ENCODE results near the gene CYP4B1. TPM values are rescaled to one million over a fixed set of nuclear protein-coding genes. Genes with fewer than 3 reads are reported as not detected.

The CYP4B1 gene
- total RNA-seq, 2 experiments from 2014 or later = not detected

GRCh38 chr1:46790446-46791101, 8.3 kb upstream of the CYP4B1 start:
- Histone ChIP-seq H3K9me3 (ENCODE audit: control insufficient read depth in 1 of 2, insufficient read depth in 1 of 2, low read length in 2 of 2) (no peaks in the 10 kb centered on the region), H3K4me1 (ENCODE audit: insufficient read depth, low read length) (no peaks in the 10 kb centered on the region), H3K36me3 (ENCODE audit: insufficient read depth, low read length) (no peaks in the 10 kb centered on the region), H3K27ac (ENCODE audit: low read depth in 1 of 2, low read length in 2 of 2) (no peak overlapping the region), H3K27me3 (ENCODE audit: control insufficient read depth in 1 of 2, insufficient read depth in 2 of 2, low read length in 2 of 2) (peaks cover 0 to 9% of the 10 kb centered on the region in 2 experiments), H3K4me3 (ENCODE audit: low read length) (no peak overlapping the region)
- Mint-ChIP-seq H3K27ac (no peak overlapping the region), H3K4me3 (no peak overlapping the region), H3K4me1 (ENCODE audit: low read depth) (no peaks in the 10 kb centered on the region), H3K27me3 (peaks cover 40% of the 10 kb centered on the region), H3K36me3 (ENCODE audit: low read depth) (no peaks in the 10 kb centered on the region), H3K9me3 (no peaks in the 10 kb centered on the region)
- no peak for ATAC-seq (ENCODE audit: poor library complexity)
- CTCF ChIA-PET = no interaction called here
- POLR2A ChIA-PET = no interaction called here
- TF ChIP-seq, protein P1, sequence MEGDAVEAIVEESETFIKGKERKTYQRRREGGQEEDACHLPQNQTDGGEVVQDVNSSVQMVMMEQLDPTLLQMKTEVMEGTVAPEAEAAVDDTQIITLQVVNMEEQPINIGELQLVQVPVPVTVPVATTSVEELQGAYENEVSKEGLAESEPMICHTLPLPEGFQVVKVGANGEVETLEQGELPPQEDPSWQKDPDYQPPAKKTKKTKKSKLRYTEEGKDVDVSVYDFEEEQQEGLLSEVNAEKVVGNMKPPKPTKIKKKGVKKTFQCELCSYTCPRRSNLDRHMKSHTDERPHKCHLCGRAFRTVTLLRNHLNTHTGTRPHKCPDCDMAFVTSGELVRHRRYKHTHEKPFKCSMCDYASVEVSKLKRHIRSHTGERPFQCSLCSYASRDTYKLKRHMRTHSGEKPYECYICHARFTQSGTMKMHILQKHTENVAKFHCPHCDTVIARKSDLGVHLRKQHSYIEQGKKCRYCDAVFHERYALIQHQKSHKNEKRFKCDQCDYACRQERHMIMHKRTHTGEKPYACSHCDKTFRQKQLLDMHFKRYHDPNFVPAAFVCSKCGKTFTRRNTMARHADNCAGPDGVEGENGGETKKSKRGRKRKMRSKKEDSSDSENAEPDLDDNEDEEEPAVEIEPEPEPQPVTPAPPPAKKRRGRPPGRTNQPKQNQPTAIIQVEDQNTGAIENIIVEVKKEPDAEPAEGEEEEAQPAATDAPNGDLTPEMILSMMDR (IDR thresholded peaks at IDR 0.05) = no peak
- DNase-seq = no peak
- intact Hi-C loops (cut with DNase I, micrococcal nuclease) = no loop called here

DNA sequence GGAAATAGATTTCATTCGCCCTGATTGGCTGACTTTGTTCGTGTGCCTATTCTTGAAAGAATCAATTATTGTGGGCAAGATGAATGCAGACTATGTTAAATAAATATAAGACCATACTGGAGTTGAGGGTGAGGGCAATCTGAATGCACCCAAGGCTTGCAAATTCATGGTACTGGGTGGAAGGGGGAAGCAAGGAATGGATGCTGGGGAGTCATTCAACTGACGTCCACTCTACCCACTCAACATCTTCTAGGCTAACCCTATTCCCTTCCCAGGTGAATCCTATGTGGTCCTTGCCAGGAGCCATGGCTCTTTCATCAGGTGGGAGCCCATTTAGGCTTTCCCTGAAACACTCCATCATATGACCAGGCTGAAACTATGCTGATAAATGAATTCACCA, 5.7 kb upstream of the CYP4B1 start:
- TF ChIP-seq, protein P1 (IDR thresholded peaks at IDR 0.05) = no peak
- Mint-ChIP-seq H3K27me3 (peaks cover 55% of the 10 kb centered on the region), H3K4me3 (no peak overlapping the region), H3K36me3 (ENCODE audit: low read depth) (no peaks in the 10 kb centered on the region), H3K4me1 (ENCODE audit: low read depth) (no peaks in the 10 kb centered on the region), H3K27ac (no peak overlapping the region), H3K9me3 (no peaks in the 10 kb centered on the region)
- Histone ChIP-seq H3K4me3 (ENCODE audit: low read length) (no peak overlapping the region), H3K27me3 (ENCODE audit: control insufficient read depth in 1 of 2, insufficient read depth in 2 of 2, low read length in 2 of 2) (peaks cover 5 to 9% of the 10 kb centered on the region in 2 experiments), H3K4me1 (ENCODE audit: insufficient read depth, low read length) (no peaks in the 10 kb centered on the region), H3K36me3 (ENCODE audit: insufficient read depth, low read length) (no peaks in the 10 kb centered on the region), H3K27ac (ENCODE audit: low read depth in 1 of 2, low read length in 2 of 2) (no peak overlapping the region), H3K9me3 (ENCODE audit: control insufficient read depth in 1 of 2, insufficient read depth in 1 of 2, low read length in 2 of 2) (no peaks in the 10 kb centered on the region)
- no peak for DNase-seq
- CTCF ChIA-PET = no interaction called here
- no peak for ATAC-seq (ENCODE audit: poor library complexity)
- intact Hi-C loops (cut with DNase I, micrococcal nuclease) = no loop called here
- POLR2A ChIA-PET = no interaction called here

DNA sequence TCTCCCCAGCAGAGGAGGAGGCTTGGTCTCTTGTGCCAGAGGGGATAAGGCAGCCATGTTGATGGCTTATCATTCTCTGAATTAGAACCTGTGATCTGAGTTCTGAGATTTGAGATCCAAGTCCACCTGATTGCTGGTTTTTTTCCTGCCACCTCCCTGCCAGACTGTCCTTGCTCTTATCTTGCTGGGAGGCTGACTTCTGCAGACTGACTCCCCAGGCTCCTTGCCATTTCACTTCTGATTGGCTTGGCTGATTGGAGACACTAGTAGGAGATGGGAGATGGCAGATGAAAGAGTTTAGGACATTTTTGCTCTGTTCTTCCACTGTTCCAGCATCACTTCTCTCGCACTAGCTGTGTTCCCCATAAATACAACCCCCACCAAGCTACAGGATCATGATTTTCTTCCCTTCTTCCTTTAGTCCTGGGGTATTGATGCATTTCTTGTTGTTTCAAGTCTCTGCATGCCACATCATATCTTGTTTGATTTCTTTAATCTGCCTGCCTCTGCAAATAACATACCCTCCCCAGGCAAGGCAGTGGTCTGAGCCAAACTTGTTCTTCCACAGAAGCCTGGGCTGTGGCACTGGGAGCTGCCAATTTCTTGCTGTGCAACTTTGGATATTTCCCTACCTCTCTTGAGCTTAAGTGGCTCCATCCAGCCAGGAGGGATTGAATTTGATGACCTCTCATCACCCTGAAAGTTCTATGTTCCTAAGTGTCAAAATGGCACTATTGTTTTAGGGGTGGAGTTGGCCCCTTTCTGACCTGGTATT, 963 bp upstream of the CYP4B1 start:
- CTCF ChIA-PET = no interaction called here
- no peaks in the 10 kb centered on the region for H3K9me3 Mint-ChIP-seq

More for the DNA sequence above, 963 bp upstream of the CYP4B1 start:
- ATAC-seq (ENCODE audit: poor library complexity) (no peak), DNase-seq (no peak)
- Histone ChIP-seq H3K4me3 (ENCODE audit: low read length) (no peak overlapping the region), H3K27ac (ENCODE audit: low read depth in 1 of 2, low read length in 2 of 2) (no peak overlapping the region), H3K36me3 (ENCODE audit: insufficient read depth, low read length) (no peaks in the 10 kb centered on the region), H3K9me3 (ENCODE audit: control insufficient read depth in 1 of 2, insufficient read depth in 1 of 2, low read length in 2 of 2) (no peaks in the 10 kb centered on the region), H3K4me1 (ENCODE audit: insufficient read depth, low read length) (no peaks in the 10 kb centered on the region), H3K27me3 (ENCODE audit: control insufficient read depth in 1 of 2, insufficient read depth in 2 of 2, low read length in 2 of 2) (peaks cover 0 to 5% of the 10 kb centered on the region in 2 experiments)
- Mint-ChIP-seq H3K27me3 (peaks cover 28% of the 10 kb centered on the region), H3K36me3 (ENCODE audit: low read depth) (no peaks in the 10 kb centered on the region), H3K4me1 (ENCODE audit: low read depth) (no peaks in the 10 kb centered on the region), H3K4me3 (no peak overlapping the region), H3K27ac (no peak overlapping the region)
- TF ChIP-seq, protein P1 (IDR thresholded peaks at IDR 0.05) = no peak
- intact Hi-C loops (cut with DNase I, micrococcal nuclease) = no loop called here
- POLR2A ChIA-PET = no interaction called here
